GM12878 (cell line): ENCODE results near the gene ACOT6. TPM values are rescaled to one million over a fixed set of nuclear protein-coding genes. Genes with fewer than 3 reads are reported as not detected.

Experiments
- EED ChIP-seq: sonication (generic); IDR thresholded peaks from 2 replicates; pipeline ENCODE4 v1.6.1; 2016; ENCODE audit warnings: antibody characterized with exemption, low read depth
- NBN ChIP-seq: fragments of 450-650 bp; IDR thresholded peaks from 2 replicates; pipeline ENCODE4 v1.6.1; 2016
- SMARCA5 ChIP-seq: fragments of 450-650 bp; IDR thresholded peaks from 2 replicates; pipeline ENCODE4 v1.6.1; 2017; ENCODE audit warnings: mild to moderate bottlenecking
- polyA plus RNA-seq, 11 experiments: library from polyadenylated mRNA; depleted of rRNA in 4 of 11; unstranded in 6 of 11; stranded (reverse) in 5 of 11; fragments of >200 nt; fragmentation: Nextera tagmentation in 4 of 11; fragmentation: Illumina TruSeq in 1 of 11; extraction: Ambion mirVana in 4 of 11; extraction: Trizol in 1 of 11; gene quantifications; 1 replicate in 1 of 11; 2 replicates in 10 of 11; pipeline versions ENCODE4 v1.2.1 to v1.2.3, GENCODE V29; 2011 to 2016; ENCODE audit warnings: inconsistent platforms in 2 of 11, missing spikeins in 2 of 11, low read depth in 1 of 11
- total RNA-seq, 4 experiments: library from RNA; depleted of rRNA in 3 of 4; stranded (reverse); fragments of >200 nt in 3 of 4; fragmentation: Illumina TruSeq in 1 of 4; extraction: Trizol in 1 of 4; gene quantifications; 2 replicates each; pipeline versions ENCODE4 v1.2.1 to v1.2.3, GENCODE V29; 2013 to 2021
- TF ChIP-seq, protein P1 (sequence below): fragments of 450-650 bp; IDR thresholded peaks from 2 replicates; pipeline ENCODE4 v1.6.1; 2017; ENCODE audit warnings: low read depth, mild to moderate bottlenecking, moderate library complexity
- TF ChIP-seq, protein P2 (sequence below): IDR thresholded peaks from 2 replicates; pipeline ENCODE4 v1.6.1; 2011; ENCODE audit warnings: borderline replicate concordance, low read depth, mild to moderate bottlenecking, moderate library complexity, mixed read lengths, low read length; ENCODE audit not compliant: insufficient read depth; ENCODE audit errors: extremely low read length

Gene ACOT6
- total and polyA plus RNA-seq, 10 of the 15 experiments (the other 5 are each of a cell fraction or from before 2014, with no cell fraction given), result not detected

DNA sequence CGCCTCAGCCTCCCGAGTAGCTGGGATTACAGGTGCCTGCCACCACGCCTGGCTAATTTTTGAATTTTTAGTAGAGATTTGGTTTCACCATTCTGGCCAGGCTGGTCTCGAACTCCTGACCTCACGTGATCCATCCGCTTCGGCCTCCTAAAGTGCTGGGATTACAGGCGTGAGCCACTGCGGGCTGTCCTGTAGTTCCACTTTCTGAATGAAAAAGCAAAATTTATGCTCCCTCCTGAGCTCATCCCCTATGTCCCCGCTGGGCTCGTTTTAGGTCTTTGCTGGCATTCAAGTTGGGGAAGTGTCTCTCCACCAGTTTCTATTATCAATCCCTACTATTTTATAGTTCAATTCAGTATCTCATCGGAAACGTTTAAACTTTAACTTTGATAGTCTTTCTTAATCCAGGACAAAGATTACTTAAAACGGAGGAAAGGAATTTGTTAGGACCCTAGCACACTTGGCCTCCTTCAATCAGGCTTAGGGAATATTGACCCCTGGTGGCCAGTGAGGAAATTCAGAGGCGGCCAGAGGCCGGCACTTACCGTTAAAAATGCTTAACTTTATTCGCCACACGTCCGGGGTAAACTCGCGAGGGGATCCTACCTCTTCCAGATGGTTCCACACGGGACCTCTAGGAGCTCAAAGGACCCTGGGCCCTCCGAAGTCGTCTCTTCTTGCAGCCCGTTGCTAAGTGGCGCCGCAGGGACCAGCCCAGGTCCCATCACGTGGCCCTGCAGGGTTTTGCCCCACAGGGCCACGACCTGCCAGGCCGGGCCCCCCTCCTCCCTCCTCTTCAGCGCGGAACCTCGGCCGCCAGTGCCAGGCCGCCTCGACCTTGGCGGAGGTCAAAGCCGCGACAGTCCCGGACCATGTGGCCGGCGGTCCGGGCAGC is 21.0 kb downstream of the ACOT6 start (continued):
- TF ChIP-seq, protein P1, sequence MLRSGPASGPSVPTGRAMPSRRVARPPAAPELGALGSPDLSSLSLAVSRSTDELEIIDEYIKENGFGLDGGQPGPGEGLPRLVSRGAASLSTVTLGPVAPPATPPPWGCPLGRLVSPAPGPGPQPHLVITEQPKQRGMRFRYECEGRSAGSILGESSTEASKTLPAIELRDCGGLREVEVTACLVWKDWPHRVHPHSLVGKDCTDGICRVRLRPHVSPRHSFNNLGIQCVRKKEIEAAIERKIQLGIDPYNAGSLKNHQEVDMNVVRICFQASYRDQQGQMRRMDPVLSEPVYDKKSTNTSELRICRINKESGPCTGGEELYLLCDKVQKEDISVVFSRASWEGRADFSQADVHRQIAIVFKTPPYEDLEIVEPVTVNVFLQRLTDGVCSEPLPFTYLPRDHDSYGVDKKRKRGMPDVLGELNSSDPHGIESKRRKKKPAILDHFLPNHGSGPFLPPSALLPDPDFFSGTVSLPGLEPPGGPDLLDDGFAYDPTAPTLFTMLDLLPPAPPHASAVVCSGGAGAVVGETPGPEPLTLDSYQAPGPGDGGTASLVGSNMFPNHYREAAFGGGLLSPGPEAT, result peak; percentile 32; the same call in 1 of the 2 replicates
- peak; percentile 46; the same call in 1 of the 2 replicates for TF ChIP-seq NBN
- TF ChIP-seq EED, result no peak
- TF ChIP-seq, protein P2, sequence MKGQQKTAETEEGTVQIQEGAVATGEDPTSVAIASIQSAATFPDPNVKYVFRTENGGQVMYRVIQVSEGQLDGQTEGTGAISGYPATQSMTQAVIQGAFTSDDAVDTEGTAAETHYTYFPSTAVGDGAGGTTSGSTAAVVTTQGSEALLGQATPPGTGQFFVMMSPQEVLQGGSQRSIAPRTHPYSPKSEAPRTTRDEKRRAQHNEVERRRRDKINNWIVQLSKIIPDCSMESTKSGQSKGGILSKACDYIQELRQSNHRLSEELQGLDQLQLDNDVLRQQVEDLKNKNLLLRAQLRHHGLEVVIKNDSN, result peak; percentile 83
- TF ChIP-seq SMARCA5, result peak; percentile 60; the same call in 1 of the 2 replicates
